ENCODE data around the gene TMEM131L. TPM values are rescaled to one million over a fixed set of nuclear protein-coding genes. Genes with fewer than 3 reads are reported as not detected.

TMEM131L gene
- total RNA-seq, 3 donors from 2014 or later = 18.7 to 22.0 (median 19.5) TPM

- H3K4me1 ChIP-seq = no peaks in the 10 kb centered on the region
These were observed 56.0 kb downstream of the TMEM131L start for GRCh38 chr4:153521999-153522801.

GRCh38 chr4:153522802-153523094 lies 56.6 kb downstream of the TMEM131L start:
- no peaks in the 10 kb centered on the region for H3K4me1 ChIP-seq
- intact Hi-C loops (cut with DNase I; ENCODE audit: low total_unique reads) = no loop called here

More at GRCh38 chr4:153521999-153522801, 56.0 kb downstream of the TMEM131L start:
- no peak overlapping the region for H3K4me3 ChIP-seq
- intact Hi-C loops (cut with DNase I; ENCODE audit: low total_unique reads) = no loop called here
- H3K27ac ChIP-seq = no peak overlapping the region
- H3K27me3 ChIP-seq = no peaks in the 10 kb centered on the region
- no peaks in the 10 kb centered on the region for H3K36me3 ChIP-seq
- H3K9me3 ChIP-seq = no peaks in the 10 kb centered on the region
- DNase-seq (ENCODE audit: low spot score in 2 of 2) = no peak
- no peak for TF ChIP-seq POLR2AphosphoS5 (IDR thresholded peaks at IDR 0.05)
- no peak for TF ChIP-seq POLR2A (IDR thresholded peaks at IDR 0.05)

GRCh38 chr4:153523164-153523796 lies 57.1 kb downstream of the TMEM131L start:
- no peaks in the 10 kb centered on the region for H3K4me1 ChIP-seq
- H3K4me3 ChIP-seq = no peak overlapping the region
- TF ChIP-seq POLR2AphosphoS5 (IDR thresholded peaks at IDR 0.05) (no peak), POLR2A (IDR thresholded peaks at IDR 0.05) (no peak), CTCF (IDR thresholded peaks at IDR 0.05) (no peak)
- H3K36me3 ChIP-seq = no peaks in the 10 kb centered on the region
- DNase-seq (ENCODE audit: low spot score in 2 of 2) = no peak
- H3K9me3 ChIP-seq = no peaks in the 10 kb centered on the region
- H3K27me3 ChIP-seq = no peaks in the 10 kb centered on the region
- intact Hi-C loops (cut with DNase I; ENCODE audit: low total_unique reads) = no loop called here
- H3K27ac ChIP-seq = no peak overlapping the region

More at GRCh38 chr4:153522802-153523094, 56.6 kb downstream of the TMEM131L start:
- Histone ChIP-seq H3K9me3 (no peaks in the 10 kb centered on the region), H3K27me3 (no peaks in the 10 kb centered on the region), H3K27ac (no peak overlapping the region), H3K4me3 (no peak overlapping the region), H3K36me3 (no peaks in the 10 kb centered on the region)
- no peak for DNase-seq (ENCODE audit: low spot score in 2 of 2)
- no peak for TF ChIP-seq POLR2A (IDR thresholded peaks at IDR 0.05)
- TF ChIP-seq POLR2AphosphoS5 (IDR thresholded peaks at IDR 0.05) = no peak
- no peak for TF ChIP-seq CTCF (IDR thresholded peaks at IDR 0.05)

- intact Hi-C loops (cut with DNase I; ENCODE audit: low total_unique reads) = no loop called here
- TF ChIP-seq CTCF (IDR thresholded peaks at IDR 0.05) (no peak), POLR2AphosphoS5 (IDR thresholded peaks at IDR 0.05) (no peak), POLR2A (IDR thresholded peaks at IDR 0.05) (no peak)
- DNase-seq (ENCODE audit: low spot score in 2 of 2) = no peak
- H3K4me3 ChIP-seq = no peak overlapping the region
- H3K27ac ChIP-seq = no peak overlapping the region
- H3K9me3 ChIP-seq = no peaks in the 10 kb centered on the region
- H3K36me3 ChIP-seq = no peaks in the 10 kb centered on the region
- no peaks in the 10 kb centered on the region for H3K27me3 ChIP-seq
- H3K4me1 ChIP-seq = no peaks in the 10 kb centered on the region
These were observed 57.8 kb downstream of the TMEM131L start for GRCh38 chr4:153523941-153524386.

- intact Hi-C loops (cut with DNase I; ENCODE audit: low total_unique reads) = no loop called here
- H3K36me3 ChIP-seq = no peaks in the 10 kb centered on the region
- H3K4me3 ChIP-seq = no peak overlapping the region
- no peak for DNase-seq (ENCODE audit: low spot score in 2 of 2)
- no peaks in the 10 kb centered on the region for H3K9me3 ChIP-seq
- no peaks in the 10 kb centered on the region for H3K4me1 ChIP-seq
- no peaks in the 10 kb centered on the region for H3K27me3 ChIP-seq
- TF ChIP-seq POLR2A (IDR thresholded peaks at IDR 0.05) = no peak
- TF ChIP-seq POLR2AphosphoS5 (IDR thresholded peaks at IDR 0.05) = no peak
- no peak for TF ChIP-seq CTCF (IDR thresholded peaks at IDR 0.05)
- H3K27ac ChIP-seq = no peak overlapping the region
These were observed 58.5 kb downstream of the TMEM131L start for GRCh38 chr4:153524682-153525081.
